ENCODE measurements around the gene ZKSCAN4.

DNA sequence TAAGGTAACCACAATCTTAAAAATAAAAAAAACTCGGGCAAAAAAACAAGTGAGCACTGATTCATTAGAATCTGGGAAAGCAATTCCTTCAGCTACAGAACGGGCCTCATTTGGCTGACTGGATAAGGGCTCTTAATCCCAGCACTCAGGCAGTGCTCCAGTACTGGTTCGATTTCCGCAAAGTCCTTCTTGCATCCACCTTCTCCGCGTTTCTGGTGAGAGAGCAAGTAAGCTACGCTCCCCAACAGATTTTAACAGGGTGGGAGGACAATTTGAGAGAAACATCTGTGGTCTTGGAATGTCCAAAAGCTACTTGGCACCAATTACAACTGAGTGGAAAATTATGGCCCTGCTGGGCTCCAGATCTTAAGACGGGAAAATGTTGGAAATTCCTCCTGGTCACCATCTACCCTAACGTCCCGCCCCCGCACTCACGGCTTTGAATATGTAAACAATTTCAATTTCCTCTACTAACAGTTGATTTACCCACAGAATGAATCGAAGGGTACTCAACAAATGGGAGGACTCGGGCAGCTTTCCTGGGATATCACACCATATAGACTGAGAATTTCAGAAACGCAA, 45.0 kb downstream of the ZKSCAN4 start:
- no peak for TF ChIP-seq GATA2 (IDR thresholded peaks at IDR 0.05; ENCODE audit: low read depth, low read length)
- TF ChIP-seq GATA3 (IDR thresholded peaks at IDR 0.05; ENCODE audit: low read depth, low read length) = no peak

Data from SH-SY5Y (cell line).